CD14-positive monocyte (primary cell): ENCODE results near the gene C2CD5. TPM values are rescaled to one million over a fixed set of nuclear protein-coding genes. Genes with fewer than 3 reads are reported as not detected.

Source experiments
- DNase-seq, 3 donors: peaks; one replicate each; pipeline ENCODE4 v3.0.0-alpha.2; 2011 to 2022
- H2AFZ ChIP-seq: 2 replicates; pipeline ENCODE4 v1.6.0; 2012; ENCODE audit warnings: mild to moderate bottlenecking, low read depth, low read length, inconsistent platforms; ENCODE audit not compliant: insufficient read depth, poor library complexity, severe bottlenecking
- H3K27ac ChIP-seq, 2 donors: 1 replicate in 1 of 2; 2 replicates in 1 of 2; pipeline ENCODE4 v1.5.1; 2012 to 2013; ENCODE audit warnings: low read length in 2 of 2, control low read depth in 1 of 2, inconsistent platforms in 1 of 2, low read depth in 1 of 2, mild to moderate bottlenecking in 1 of 2
- H3K27me3 ChIP-seq, 2 donors: one replicate each; pipeline versions ENCODE4 v1.6.0 to v1.6.1; 2011 to 2013; ENCODE audit warnings: low read length in 2 of 2; ENCODE audit not compliant: control insufficient read depth in 2 of 2, insufficient read depth in 2 of 2
- H3K36me3 ChIP-seq, 2 donors: replicated peaks in 1 of 2; 1 replicate in 1 of 2; 2 replicates in 1 of 2; pipeline versions ENCODE4 v1.5.1 to v1.6.1; 2012 to 2013; ENCODE audit warnings: low read length in 2 of 2, control low read depth in 1 of 2, inconsistent platforms in 1 of 2, mild to moderate bottlenecking in 1 of 2; ENCODE audit not compliant: insufficient read depth in 2 of 2, control insufficient read depth in 1 of 2
- H3K4me1 ChIP-seq, 2 donors: 1 replicate in 1 of 2; 2 replicates in 1 of 2; pipeline versions ENCODE4 v1.5.1 to v1.6.1; 2012 to 2013; ENCODE audit warnings: low read length in 2 of 2, control low read depth in 1 of 2, inconsistent platforms in 1 of 2, mild to moderate bottlenecking in 1 of 2, moderate library complexity in 1 of 2; ENCODE audit not compliant: insufficient read depth in 2 of 2, control insufficient read depth in 1 of 2
- H3K4me2 ChIP-seq: replicated peaks from 2 replicates; pipeline ENCODE3; 2012; ENCODE audit warnings: low read length, moderate library complexity, mild to moderate bottlenecking; ENCODE audit not compliant: poor library complexity, severe bottlenecking; ENCODE audit errors: extremely low read depth
- H3K4me3 ChIP-seq, 3 experiments: fragments of 200-600 bp in 1 of 3; sonication (generic) in 1 of 3; replicated peaks in 1 of 3; 1 replicate in 2 of 3; 2 replicates in 1 of 3; pipeline ENCODE4 v1.5.1; 2011 to 2013; ENCODE audit warnings: low read length in 3 of 3, mild to moderate bottlenecking in 3 of 3, control low read depth in 2 of 3, low read depth in 2 of 3, inconsistent platforms in 1 of 3, moderate library complexity in 1 of 3
- H3K79me2 ChIP-seq: 2 replicates; pipeline ENCODE4 v1.6.0; 2012; ENCODE audit warnings: mild to moderate bottlenecking, control low read depth, inconsistent platforms, low read length, moderate library complexity; ENCODE audit not compliant: insufficient read depth
- H3K9ac ChIP-seq: 2 replicates; pipeline ENCODE4 v1.6.0; 2017; ENCODE audit warnings: low read length, mild to moderate bottlenecking; ENCODE audit not compliant: insufficient read depth, poor library complexity, severe bottlenecking
- H3K9me3 ChIP-seq, 2 donors: replicated peaks in 1 of 2; 1 replicate in 1 of 2; 2 replicates in 1 of 2; pipeline versions ENCODE4 v1.5.1 to v1.6.1; 2012 to 2013; ENCODE audit warnings: low read length in 2 of 2, control low read depth in 1 of 2; ENCODE audit not compliant: control insufficient read depth in 1 of 2, insufficient read depth in 1 of 2
- H4K20me1 ChIP-seq: 2 replicates; pipeline ENCODE4 v1.6.0; 2012; ENCODE audit warnings: mild to moderate bottlenecking, low read length, control low read depth, moderate library complexity; ENCODE audit not compliant: insufficient read depth
- H3K27ac Mint-ChIP-seq, 7 donors: one replicate each; pipeline ENCODE4 v1.8.0; 2020; ENCODE audit warnings: mild to moderate bottlenecking in 7 of 7, mixed read lengths in 7 of 7, moderate library complexity in 6 of 7, inconsistent platforms in 2 of 7
- H3K27me3 Mint-ChIP-seq, 3 donors: one replicate each; pipeline ENCODE4 v1.8.0; 2021 to 2022; ENCODE audit warnings: low read depth in 3 of 3, mild to moderate bottlenecking in 3 of 3, mixed read lengths in 3 of 3, moderate library complexity in 3 of 3, inconsistent platforms in 1 of 3
- H3K36me3 Mint-ChIP-seq, 2 donors: one replicate each; pipeline ENCODE4 v1.8.0; 2020; ENCODE audit warnings: mixed read lengths in 2 of 2, inconsistent platforms in 1 of 2, mild to moderate bottlenecking in 1 of 2
- H3K4me1 Mint-ChIP-seq: one replicate; pipeline ENCODE4 v1.8.0; 2020; ENCODE audit warnings: mild to moderate bottlenecking, mixed read lengths
- H3K4me3 Mint-ChIP-seq, 2 donors: one replicate each; pipeline ENCODE4 v1.8.0; 2020; ENCODE audit warnings: mild to moderate bottlenecking in 2 of 2, mixed read lengths in 2 of 2, moderate library complexity in 1 of 2
- H3K9me3 Mint-ChIP-seq, 7 donors: one replicate each; pipeline ENCODE4 v1.8.0; 2020 to 2022; ENCODE audit warnings: mixed read lengths in 7 of 7, mild to moderate bottlenecking in 6 of 7, moderate library complexity in 6 of 7, inconsistent platforms in 2 of 7
- CTCF ChIP-seq: fragments of 200-600 bp; IDR thresholded peaks from one replicate; pipeline ENCODE4 v1.8.0; 2022; ENCODE audit warnings: antibody characterized with exemption, mild to moderate bottlenecking
- WGBS: methylation state at CpG from one replicate; pipeline ENCODE4 v1.1.5; 2013; ENCODE audit warnings: missing lambda C conversion rate; ENCODE audit not compliant: insufficient coverage; 5-methylcytosine and 5-hydroxymethylcytosine counted together
- intact Hi-C, 2 donors: fragments of 100-400 bp; cut with micrococcal nuclease; formaldehyde crosslinking; loops; one replicate each; pipeline versions ENCODE4 v1.15.0 to v1.15.1; 2023
- polyA plus RNA-seq, 3 donors: library from polyadenylated mRNA; depleted of rRNA in 1 of 3; unstranded in 2 of 3; stranded (reverse) in 1 of 3; fragments of 300-500 nt in 2 of 3; fragments of >200 nt in 1 of 3; fragmentation: Illumina TruSeq in 2 of 3; gene quantifications; 1 replicate in 2 of 3; 2 replicates in 1 of 3; pipeline ENCODE4 v1.2.3, GENCODE V29; 2012 to 2021

The C2CD5 gene
- polyA plus RNA-seq, 3 donors, result 13.0 to 22.8 (median 13.6) TPM

- 93% methylated on average over 6 of the region's 12 CpGs for WGBS
- intact Hi-C loops, result no loop called here
- Histone ChIP-seq H3K27ac (no peak overlapping the region), H3K9ac (no peak overlapping the region), H3K4me1 (peaks cover 0 to 7% of the 10 kb centered on the region in 2 donors), H3K27me3 (no peaks in the 10 kb centered on the region), H3K4me3 (no peak overlapping the region), H3K9me3 (no peaks in the 10 kb centered on the region), H3K4me2 (no peak overlapping the region), H2AFZ (no peak overlapping the region), H3K36me3 (no peaks in the 10 kb centered on the region), H4K20me1 (no peaks in the 10 kb centered on the region), H3K79me2 (no peaks in the 10 kb centered on the region)
- DNase-seq, result no peak
- H3K4me1 Mint-ChIP-seq, result peaks cover 16% of the 10 kb centered on the region
- H3K9me3 Mint-ChIP-seq, result peaks cover 0 to 6% (median 3%) of the 10 kb centered on the region in 7 donors
- H3K27ac Mint-ChIP-seq, result peak overlapping the region in 1 of 7 donors; percentile 43
- H3K36me3 Mint-ChIP-seq, result no peaks in the 10 kb centered on the region
- H3K4me3 Mint-ChIP-seq, result no peak overlapping the region
- TF ChIP-seq CTCF, result no peak
- H3K27me3 Mint-ChIP-seq, result peaks cover 0 to 3% (median 0%) of the 10 kb centered on the region in 3 donors
Measured at GRCh38 chr12:22409377-22410164, 134.8 kb downstream of the C2CD5 start.

- Mint-ChIP-seq H3K27me3 (peaks cover 0 to 3% (median 0%) of the 10 kb centered on the region in 3 donors), H3K4me1 (peaks cover 21% of the 10 kb centered on the region), H3K9me3 (peaks cover 0 to 7% (median 2%) of the 10 kb centered on the region in 7 donors), H3K36me3 (no peaks in the 10 kb centered on the region), H3K27ac (peak overlapping the region in 2 of 7 donors; percentile 43 to 63), H3K4me3 (no peak overlapping the region)
- no peaks in the 10 kb centered on the region for H3K27me3 ChIP-seq
- H3K9me3 ChIP-seq, result no peaks in the 10 kb centered on the region
- H3K79me2 ChIP-seq, result no peaks in the 10 kb centered on the region
- no peaks in the 10 kb centered on the region for H3K36me3 ChIP-seq
- intact Hi-C loops, result no loop called here
- 90% methylated on average over 3 of the region's 8 CpGs for WGBS
- H2AFZ ChIP-seq, result no peak overlapping the region
- H3K27ac ChIP-seq, result no peak overlapping the region
- no peak overlapping the region for H3K4me3 ChIP-seq
- no peak for DNase-seq
- H4K20me1 ChIP-seq, result no peaks in the 10 kb centered on the region
- no peak overlapping the region for H3K4me2 ChIP-seq
- no peak overlapping the region for H3K9ac ChIP-seq
- H3K4me1 ChIP-seq, result peaks cover 0 to 7% of the 10 kb centered on the region in 2 donors
- no peak for TF ChIP-seq CTCF
Measured at GRCh38 chr12:22408610-22409376, 135.5 kb downstream of the C2CD5 start.
